Activated CD4-positive, alpha-beta T cell treated with anti-CD3 and anti-CD28 coated beads for 1 hour (primary cell): ENCODE results near the gene NCAM2.

Experiments
- DNase-seq: peaks from one replicate; pipeline ENCODE4 v3.0.0-alpha.2; 2020

The NCAM2 gene

DNA sequence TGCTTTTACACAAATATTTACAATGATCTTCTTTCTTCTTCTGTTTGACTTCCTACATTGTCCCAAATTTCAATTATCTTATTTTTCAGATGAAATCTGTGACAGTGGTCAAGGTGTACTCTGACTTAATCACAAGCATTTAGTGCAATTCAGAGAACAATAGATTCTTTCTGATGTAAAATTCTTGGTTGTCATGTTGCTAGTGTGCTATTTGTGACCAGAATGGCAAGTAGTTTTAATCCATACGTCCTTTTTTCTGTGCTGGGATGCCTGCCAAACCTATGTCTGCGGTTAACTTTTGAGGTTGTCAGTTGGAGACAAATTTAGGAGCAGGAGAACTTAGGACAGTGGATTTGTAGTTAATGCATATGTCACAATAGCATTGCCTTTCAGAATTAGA is 31.0 kb downstream of the NCAM2 start:
- no peak for DNase-seq

DNA sequence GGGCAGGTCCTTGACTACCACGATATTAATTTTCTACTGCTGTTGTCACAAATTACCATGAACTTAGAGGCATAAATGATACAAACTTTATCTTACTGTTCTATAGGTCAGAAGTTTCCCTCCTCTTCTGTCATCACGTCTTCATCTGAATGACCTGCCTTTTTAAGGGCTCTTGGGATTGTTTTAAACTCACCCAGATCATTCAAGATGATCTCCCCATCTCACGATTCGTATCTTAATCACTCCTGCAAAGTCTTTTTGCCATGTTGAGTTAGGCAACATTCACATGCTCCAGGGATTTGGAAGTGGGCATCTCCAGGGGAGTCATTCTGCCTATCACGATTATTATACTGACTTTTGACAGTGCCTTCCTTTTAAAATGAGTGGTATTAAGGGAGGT is 32.1 kb downstream of the NCAM2 start:
- no peak for DNase-seq

DNA sequence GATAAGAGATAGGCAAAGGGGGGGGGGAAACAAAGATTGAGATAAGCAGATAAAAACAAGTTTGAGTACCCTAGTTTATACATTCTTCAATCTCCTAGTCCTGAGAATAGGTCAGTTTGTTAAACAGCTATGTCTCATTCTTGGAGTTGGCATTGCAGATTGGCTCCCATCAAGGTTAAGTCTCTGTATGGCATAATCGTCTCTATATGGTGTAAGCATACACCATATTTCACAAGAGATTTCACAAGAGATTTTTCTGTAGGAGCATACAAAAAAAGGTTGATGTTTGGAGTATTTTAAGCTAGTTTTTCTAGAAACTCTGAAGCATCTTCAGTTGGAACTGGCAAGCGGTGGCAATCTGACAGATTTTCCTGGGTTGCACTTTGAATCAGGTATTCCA is 35.8 kb downstream of the NCAM2 start:
- DNase-seq: no peak

DNA sequence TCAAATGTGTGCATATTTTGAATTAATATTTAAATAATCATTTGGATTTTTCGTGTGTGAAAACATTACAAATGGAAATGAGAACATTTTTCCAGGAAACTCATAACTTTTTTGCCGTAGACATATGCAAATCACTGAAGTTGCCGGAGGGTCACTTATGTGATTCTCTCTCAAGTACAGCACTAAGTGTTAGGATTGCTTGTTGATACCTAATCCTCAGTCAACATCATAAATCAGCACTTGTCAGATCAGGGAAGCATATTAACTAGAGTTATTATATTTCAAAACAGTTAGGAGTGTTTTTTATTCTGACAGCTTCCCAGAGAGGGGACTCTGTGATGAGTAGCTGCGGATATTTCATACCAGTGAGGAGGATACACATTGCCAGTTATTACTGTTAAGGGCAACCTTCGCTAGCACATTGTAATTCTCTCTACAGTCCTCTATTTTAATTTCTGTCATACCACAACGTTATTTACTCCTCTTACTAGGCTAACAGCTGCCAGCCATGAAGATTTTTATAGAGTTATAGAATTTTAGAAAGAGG is 41.5 kb downstream of the NCAM2 start:
- no peak for DNase-seq

DNA sequence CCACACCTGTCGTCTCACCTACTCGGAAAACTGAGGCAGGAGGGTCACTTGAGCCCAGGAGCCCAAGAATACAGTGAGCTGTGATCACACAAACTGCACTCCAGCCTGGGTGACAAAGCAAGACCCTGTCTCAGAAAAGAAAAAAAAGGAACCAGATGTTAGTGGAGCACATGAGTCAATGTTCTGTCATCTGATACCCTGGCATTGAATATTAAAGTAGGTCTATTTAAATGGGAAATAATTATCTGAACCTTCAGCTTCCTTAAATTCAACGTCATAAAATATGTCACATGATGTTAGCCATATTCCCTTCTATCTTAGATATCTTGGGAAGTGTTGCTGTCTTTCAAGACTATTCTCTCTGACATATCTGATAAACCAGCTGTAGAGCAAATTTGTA is 47.3 kb downstream of the NCAM2 start:
- DNase-seq: no peak

DNA sequence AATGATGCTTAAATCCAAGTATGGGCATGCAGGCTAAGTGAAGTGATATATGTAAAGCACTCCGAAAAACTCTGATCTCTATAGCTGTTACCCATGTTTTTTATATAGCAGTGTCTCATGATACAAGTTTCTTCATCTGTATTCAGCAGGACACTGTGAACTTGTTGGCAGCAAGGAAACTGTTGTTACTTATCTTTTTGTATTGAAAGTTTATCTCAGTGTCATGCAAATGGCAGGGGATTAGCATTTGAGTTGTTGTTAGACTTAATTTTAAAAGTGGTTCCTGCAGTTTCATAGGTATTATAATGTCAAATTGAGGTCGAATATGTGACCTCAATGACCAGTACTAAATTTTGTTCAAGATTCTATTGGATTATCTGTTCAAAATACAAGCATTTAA is 47.9 kb downstream of the NCAM2 start:
- no peak for DNase-seq

DNA sequence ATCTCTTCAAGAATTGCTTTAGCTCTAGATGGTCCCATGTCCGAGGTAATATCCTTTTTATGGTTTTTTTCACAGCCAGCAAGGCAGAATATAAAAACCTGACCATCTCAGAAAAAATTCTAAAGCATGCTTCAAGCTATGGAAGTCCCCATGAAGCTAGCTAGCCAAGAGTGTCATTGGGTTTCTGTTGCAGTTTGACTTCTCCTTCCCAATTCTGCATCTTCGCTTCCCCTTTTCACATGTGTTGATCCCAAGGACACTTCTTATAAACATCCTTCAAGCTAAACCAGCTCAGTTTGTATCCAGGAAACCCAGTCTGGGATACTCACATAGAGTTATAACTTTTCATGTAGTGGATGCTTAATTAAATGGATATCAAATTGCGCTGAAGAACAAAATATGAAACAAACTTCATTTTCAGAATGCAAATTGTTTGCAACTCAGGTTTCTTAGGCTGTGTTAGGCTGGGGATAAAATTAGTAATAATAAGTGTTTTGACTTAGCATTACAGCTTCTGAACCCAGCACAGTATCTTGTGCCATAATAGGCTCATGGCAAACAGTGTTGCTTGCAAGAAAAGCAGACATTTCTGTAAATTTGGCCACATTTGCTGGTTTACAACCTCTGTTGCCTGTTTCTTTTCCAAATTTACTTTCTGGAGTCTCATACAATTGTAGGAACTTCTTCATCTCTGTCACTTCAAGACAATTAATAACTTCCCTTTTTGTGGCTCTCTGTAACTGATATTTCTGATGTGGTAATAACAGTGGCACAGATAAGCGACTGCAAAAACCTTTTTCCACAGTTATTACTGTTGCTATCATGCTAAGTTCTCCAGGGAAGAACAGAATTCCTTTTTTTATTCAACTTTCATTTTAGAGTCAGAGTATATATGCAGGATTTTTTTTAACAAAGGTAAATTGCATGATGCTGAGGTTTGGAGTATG is 53.2 kb downstream of the NCAM2 start:
- DNase-seq: no peak

DNA sequence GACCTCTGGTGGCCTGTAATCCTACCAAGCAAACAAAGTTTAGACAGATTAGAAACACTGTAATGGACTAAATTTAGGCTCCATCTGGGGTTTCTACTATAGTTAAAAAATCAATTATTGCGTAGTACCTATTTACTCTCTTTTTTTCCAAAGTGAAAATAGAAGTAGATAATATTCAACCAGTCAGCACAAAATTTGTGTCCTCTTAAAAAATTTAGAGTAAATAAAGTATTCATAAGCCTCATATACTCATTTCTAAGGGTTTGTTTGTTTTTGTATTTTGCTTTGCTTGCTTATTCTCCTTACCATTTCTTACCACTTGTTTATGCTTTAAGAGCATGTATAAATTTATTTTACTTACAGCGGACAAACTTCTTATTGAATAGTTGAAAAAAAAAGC is 54.5 kb downstream of the NCAM2 start:
- no peak for DNase-seq

DNA sequence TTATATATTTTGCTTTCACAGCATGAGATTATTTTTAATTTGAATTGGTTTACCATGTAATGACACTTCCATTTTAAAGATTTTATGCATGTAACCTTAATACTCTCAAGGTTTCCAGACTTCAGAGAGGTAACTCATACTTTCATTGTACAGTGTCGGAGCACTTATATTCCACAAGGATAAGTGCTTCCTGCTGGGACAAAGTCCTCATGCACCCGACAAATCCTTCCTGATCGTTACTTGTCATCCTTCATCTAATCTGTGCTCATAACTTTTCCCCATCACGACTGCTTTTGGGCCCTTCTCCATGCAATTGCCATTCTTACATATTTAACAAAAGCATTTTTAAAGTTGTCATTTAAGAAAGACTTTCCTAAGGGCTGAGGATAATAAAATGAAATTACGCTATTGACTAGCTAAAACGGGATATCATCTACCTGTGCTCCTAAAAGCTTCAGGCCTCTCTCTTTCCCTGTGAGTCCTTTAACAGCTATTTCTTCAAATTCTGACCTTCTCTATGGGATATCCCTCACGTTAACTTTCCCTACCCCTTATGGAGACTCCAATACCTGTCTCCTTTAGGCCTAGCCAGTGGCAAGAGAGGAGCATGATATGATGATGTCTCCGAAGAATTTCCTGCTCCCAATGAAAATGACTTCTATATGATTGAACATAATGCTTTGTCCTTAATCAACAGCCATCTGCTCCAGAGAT is 59.3 kb downstream of the NCAM2 start:
- DNase-seq: no peak

DNA sequence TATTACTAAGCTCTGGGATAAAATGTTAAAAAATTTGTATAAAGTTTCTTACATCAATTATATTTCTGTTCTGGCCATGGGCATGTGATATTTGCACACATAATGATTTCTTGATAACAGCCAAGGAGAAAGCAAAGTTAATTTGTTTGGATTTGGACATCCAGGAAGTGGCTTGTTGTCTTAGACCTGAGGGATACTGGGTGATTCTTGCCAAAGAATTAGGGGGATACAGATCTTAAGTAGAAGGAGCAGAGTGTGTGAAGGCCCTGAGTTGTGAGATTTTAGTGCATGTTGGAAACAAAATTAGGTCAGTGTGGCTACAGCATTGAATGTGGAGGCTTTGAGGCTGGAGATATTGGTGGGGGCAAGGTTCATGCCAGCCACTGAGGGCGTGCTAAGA is 65.6 kb downstream of the NCAM2 start:
- no peak for DNase-seq

DNA sequence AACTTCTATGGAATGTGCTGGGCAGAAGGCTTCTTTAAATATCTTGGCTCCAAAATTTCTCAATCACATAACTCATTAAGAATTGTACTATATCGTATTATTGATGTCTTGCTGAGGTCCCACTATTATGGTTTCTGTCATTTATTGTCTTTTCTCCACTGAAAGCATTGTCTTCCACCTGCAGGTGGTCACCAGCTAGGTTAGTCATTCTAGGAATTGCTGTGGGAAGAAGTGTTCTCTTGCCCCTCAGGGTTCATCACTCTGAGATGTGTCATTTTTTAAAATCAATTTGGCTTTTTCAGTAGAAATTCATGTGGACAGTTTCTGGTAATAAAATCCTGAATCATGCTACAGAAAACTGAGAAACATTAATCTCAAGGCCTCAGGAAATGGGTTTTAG is 66.1 kb downstream of the NCAM2 start:
- no peak for DNase-seq

DNA sequence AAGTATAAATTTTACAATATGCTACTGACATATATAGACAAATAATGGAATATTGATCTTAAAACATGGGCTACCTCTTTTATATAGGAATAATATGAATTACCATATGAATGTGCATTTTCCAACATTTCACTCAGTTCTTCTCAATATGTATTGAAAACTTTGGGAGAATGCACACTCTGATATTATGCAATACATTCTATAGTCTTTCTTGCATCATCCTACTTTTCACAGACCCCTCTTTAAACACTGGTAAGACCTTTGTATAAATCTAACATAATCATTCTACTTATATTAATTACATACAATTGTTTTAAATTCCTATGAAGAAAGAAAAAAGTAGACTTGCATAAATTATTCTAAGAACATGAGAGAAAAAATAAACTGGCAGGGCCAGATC is 69.2 kb downstream of the NCAM2 start:
- no peak for DNase-seq

DNA sequence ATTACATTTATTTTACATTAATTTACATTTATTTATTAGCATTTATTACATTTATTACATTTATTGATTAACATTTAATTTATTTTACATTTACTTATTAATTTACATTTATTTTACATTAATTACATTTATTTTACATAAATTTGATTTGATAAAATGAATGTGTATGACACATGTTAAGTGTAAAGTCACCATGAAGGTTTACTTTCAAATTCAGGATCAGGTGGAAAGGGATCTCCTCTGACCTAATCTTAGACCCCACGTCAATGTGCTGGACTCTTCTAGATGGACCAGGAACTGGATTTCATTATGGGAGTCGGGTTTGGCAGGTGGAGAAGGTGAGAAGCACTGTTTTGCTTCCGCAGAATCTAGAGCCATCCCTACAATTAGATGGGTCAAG is 76.1 kb downstream of the NCAM2 start:
- no peak for DNase-seq

DNA sequence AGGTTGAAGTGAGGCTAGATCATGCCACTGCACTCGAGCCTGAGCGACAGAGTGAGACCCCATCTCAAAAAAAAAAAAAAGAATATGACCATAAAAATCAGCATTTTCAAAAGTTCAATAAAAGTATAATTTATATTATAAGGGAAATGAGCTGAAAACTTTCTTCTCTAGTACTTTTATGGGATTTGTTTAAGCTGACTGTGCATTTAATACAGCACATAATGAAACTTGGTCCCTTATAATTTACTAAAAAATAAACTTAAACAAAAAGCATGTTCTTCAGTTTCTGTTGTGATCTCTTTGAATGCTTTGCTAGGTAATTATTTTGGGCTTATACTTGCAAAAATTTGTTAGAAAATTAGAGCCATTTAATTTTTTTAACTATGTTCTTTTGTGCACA is 77.8 kb downstream of the NCAM2 start:
- DNase-seq: no peak

DNA sequence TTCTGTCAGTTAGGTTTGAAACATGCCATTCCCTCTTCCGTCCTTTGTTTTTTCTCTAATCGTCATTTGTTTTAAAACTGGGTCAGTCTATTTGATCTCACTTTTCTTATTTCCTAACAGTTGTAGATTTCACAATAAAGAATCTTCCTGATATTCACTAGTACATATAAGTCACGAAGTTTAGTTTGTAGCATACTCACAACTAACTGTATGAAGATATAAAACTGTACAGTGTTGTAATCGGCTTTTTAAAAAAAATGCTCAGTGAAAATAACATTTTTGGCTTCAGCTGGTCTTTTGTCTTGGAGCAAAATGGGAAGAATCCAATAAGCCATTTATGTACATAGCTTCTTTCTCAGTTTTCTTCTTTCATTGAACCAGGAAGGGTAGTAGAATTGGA is 78.3 kb downstream of the NCAM2 start:
- no peak for DNase-seq

DNA sequence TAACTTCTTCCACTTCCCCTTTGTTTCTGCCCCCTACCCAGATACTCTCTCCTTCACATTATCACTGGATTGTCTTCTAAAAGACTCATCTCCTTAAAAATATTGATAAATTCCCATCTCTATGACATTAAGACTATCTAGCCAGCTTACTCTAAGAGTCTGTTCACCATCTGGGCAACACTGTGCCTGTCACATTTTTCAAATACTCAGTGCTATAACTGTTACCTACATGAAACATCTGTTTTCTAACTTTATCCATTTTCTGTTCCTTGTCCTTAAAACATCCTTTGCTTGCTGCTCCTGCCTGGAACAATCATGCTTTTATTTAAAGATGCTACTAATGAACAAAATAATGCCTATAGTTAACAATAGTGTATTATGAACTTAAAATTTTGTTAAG is 81.4 kb downstream of the NCAM2 start:
- DNase-seq: no peak

DNA sequence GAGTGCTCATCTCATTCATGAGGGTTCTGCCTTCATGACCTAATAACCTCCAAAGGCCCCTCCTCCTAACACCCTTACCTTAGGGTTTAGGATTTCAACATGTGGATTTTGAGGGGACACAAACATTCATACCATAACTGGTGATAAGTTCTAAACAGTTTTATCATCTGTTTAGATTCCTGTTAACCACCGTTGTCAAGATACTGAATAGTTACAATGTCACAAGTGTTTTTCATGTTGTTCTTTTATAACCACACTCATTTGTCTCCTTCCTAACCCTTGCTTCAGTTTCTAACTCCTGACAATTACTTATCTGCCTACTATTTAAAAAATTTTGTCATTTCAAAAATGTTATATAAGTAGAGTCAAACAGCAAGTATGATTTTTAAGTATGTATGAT is 86.0 kb downstream of the NCAM2 start:
- DNase-seq: no peak

DNA sequence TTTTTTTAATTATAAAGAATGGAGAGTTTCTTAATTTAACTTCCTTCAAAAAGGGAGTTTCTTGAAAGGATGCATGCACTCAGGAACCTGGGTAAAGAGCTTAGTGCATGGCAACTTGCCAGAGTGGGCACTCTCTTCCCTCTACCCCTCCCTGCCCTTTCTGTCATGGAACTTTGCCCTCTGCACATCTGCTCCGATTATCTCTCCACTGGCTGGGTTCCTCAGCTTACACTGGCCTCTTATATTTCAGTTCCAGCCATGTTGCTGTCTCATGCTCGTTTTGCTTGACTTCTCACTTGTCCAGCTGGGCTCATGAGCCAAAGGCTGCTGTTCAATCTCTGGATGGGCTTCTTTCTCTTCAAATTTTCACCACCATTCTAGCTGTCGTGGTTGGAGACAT is 87.0 kb downstream of the NCAM2 start:
- no peak for DNase-seq

DNA sequence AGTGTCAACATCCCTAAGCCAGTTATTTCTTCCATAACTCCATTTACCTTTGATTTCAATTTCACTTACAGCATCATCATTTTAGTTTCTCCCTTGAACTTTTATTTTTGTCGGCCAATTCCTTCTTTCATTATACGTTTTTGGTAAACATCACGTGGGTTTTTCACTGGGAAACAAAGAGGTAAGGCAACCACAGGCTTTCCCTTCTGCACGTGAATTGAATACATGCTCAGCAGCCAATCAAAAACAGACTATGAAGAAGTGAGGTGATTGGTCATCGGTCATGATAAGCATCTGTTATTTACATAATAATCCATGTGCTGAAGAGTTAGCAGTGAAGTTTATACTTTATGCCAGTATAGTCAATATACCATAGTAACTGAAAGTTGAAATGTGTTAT is 98.7 kb downstream of the NCAM2 start:
- DNase-seq: no peak

DNA sequence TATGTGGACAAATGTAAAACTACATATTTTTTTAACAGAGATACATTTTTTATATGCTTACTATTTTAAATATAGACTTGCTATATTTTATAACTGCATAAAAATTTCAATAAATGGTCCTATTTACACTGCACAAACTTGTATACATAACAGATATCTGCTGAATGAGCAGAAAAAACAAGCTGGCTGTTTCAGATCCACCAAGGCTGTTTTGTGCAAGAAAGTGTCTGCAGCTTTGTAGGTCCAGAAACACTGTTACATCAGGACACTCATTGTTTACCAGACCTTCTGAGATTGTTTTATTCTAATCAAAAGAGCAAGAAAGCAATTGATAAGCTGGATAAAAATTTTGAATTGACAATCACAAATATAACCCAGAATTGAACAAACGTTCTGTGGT is 99.3 kb downstream of the NCAM2 start:
- DNase-seq: no peak

DNA sequence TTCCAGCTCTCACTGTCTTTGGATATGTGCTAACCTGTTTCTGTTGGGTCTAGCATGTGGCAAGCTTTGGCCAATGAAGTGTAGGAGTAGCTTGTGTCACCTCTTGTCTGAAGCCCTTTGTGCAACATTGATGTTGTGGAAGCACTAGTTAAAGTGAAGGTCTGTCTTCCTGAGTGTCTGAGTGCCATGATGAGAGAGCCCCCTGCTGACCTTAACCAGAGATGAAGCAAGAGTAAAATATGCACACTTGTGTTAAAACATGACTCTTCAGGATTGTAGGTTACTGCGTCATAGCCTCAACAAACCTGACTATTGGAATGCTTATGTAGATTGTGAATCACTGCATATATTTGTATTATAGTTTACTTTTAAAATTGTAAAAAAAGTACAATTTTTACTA is 103.7 kb downstream of the NCAM2 start:
- DNase-seq: no peak

DNA sequence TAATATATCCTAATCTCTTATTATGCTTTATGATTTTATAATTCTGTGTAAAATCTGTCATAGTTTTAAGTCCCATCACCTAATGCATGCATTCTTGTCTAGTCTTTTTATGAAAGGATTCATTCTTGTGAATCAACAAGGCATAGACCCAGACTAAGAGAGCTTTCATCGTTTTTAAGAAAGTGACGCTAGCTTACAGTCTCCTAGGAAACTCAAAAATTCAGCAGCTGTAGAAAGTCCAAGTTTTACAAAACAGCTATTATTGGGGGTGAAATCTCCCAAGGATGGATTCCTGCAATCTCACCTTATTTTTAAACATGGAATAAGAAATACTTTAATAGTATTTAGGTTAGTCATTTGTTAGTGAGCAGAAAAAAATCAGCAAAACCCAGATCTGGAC is 104.7 kb downstream of the NCAM2 start:
- no peak for DNase-seq

DNA sequence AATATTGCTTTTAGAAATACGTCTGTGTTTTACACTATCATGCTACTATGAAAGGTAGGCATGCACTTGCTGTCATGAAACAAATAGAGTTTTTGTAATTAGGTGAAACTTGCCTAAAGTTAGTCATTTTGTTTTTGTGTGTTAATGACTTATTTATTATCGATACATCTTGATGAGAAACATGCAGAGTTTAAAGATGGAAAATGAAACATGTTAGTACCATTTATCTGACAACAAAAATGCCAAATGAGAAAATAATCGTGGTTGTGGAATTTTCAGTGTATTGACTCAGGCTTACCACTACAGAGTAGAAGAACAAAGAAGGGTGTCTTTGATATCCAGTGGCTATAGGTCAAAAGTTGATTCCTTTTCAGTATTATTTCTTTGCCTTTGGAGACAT is 105.5 kb downstream of the NCAM2 start:
- no peak for DNase-seq

DNA sequence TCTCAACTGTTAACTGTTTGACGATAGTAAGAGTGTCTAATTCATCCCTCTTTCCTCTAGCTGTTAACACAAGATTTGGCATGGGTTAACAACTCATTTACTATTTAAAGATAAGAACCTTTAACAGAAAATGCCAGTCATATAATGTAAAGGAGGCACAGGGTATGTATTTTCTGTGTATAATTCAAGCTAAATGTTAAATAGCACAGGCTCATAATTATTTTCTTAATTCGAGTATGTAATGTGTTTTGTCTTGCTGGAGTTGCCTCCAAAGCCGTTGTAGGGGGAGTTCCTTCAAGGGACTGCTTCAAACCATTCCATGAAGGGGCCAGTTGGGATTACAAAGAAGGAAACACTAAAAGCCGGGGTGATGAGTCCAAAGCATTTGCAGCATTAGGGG is 111.5 kb downstream of the NCAM2 start:
- DNase-seq: no peak
